Measurements from ENCODE around the gene TRIM3.

The TRIM3 gene

GRCh38 chr11:6476571-6476970 is 2.8 kb upstream of the TRIM3 start:
- Histone ChIP-seq H3K27ac (ENCODE audit: low read depth, low read length) (no peak overlapping the region), H3K27me3 (ENCODE audit: control insufficient read depth in 1 of 2, insufficient read depth in 2 of 2, low read length in 2 of 2) (no peaks in the 10 kb centered on the region), H3K4me3 (ENCODE audit: low read depth in 1 of 2, low read length in 2 of 2) (no peak overlapping the region), H3K4me1 (ENCODE audit: insufficient read depth, low read length) (peaks cover 36% of the 10 kb centered on the region), H3K36me3 (ENCODE audit: insufficient read depth, low read length) (peaks cover 34% of the 10 kb centered on the region), H3K9me3 (ENCODE audit: low read length) (no peaks in the 10 kb centered on the region), H3K9ac (ENCODE audit: low read length) (no peak overlapping the region)

GRCh38 chr11:6475936-6476335 is 2.2 kb upstream of the TRIM3 start:
- peaks cover 36% of the 10 kb centered on the region for H3K4me1 ChIP-seq (ENCODE audit: insufficient read depth, low read length)
- no peak overlapping the region for H3K9ac ChIP-seq (ENCODE audit: low read length)
- H3K4me3 ChIP-seq (ENCODE audit: low read depth in 1 of 2, low read length in 2 of 2): no peak overlapping the region
- peaks cover 34% of the 10 kb centered on the region for H3K36me3 ChIP-seq (ENCODE audit: insufficient read depth, low read length)
- H3K9me3 ChIP-seq (ENCODE audit: low read length): no peaks in the 10 kb centered on the region
- no peak overlapping the region for H3K27ac ChIP-seq (ENCODE audit: low read depth, low read length)
- H3K27me3 ChIP-seq (ENCODE audit: control insufficient read depth in 1 of 2, insufficient read depth in 2 of 2, low read length in 2 of 2): no peaks in the 10 kb centered on the region

- H3K4me3 ChIP-seq (ENCODE audit: low read depth in 1 of 2, low read length in 2 of 2): peak overlapping the region in 1 of 2 donors; percentile 77
- H3K4me1 ChIP-seq (ENCODE audit: insufficient read depth, low read length): peaks cover 29% of the 10 kb centered on the region
- peaks cover 34% of the 10 kb centered on the region for H3K36me3 ChIP-seq (ENCODE audit: insufficient read depth, low read length)
- H3K9me3 ChIP-seq (ENCODE audit: low read length): no peaks in the 10 kb centered on the region
- no peaks in the 10 kb centered on the region for H3K27me3 ChIP-seq (ENCODE audit: control insufficient read depth in 1 of 2, insufficient read depth in 2 of 2, low read length in 2 of 2)
- H3K9ac ChIP-seq (ENCODE audit: low read length): peak overlapping the region; percentile 88
- peak overlapping the region; percentile 79 for H3K27ac ChIP-seq (ENCODE audit: low read depth, low read length)
Observed at GRCh38 chr11:6474806-6475500, 1.2 kb upstream of the TRIM3 start.

- H3K4me3 ChIP-seq (ENCODE audit: low read depth in 1 of 2, low read length in 2 of 2): peak overlapping the region; percentile 37 to 77
- peak overlapping the region; percentile 88 for H3K9ac ChIP-seq (ENCODE audit: low read length)
- H3K4me1 ChIP-seq (ENCODE audit: insufficient read depth, low read length): peaks cover 30% of the 10 kb centered on the region
- H3K27me3 ChIP-seq (ENCODE audit: control insufficient read depth in 1 of 2, insufficient read depth in 2 of 2, low read length in 2 of 2): no peaks in the 10 kb centered on the region
- H3K9me3 ChIP-seq (ENCODE audit: low read length): no peaks in the 10 kb centered on the region
- peaks cover 29% of the 10 kb centered on the region for H3K36me3 ChIP-seq (ENCODE audit: insufficient read depth, low read length)
- H3K27ac ChIP-seq (ENCODE audit: low read depth, low read length): peak overlapping the region; percentile 79
Observed at GRCh38 chr11:6474413-6474792, 662 bp upstream of the TRIM3 start.

GRCh38 chr11:6472934-6473333 is 807 bp downstream of the TRIM3 start:
- Histone ChIP-seq H3K4me1 (ENCODE audit: insufficient read depth, low read length) (peaks cover 43% of the 10 kb centered on the region), H3K36me3 (ENCODE audit: insufficient read depth, low read length) (peaks cover 15% of the 10 kb centered on the region), H3K9ac (ENCODE audit: low read length) (no peak overlapping the region), H3K27ac (ENCODE audit: low read depth, low read length) (peak overlapping the region; percentile 90), H3K27me3 (ENCODE audit: control insufficient read depth in 1 of 2, insufficient read depth in 2 of 2, low read length in 2 of 2) (no peaks in the 10 kb centered on the region), H3K9me3 (ENCODE audit: low read length) (no peaks in the 10 kb centered on the region), H3K4me3 (ENCODE audit: low read depth in 1 of 2, low read length in 2 of 2) (peak overlapping the region; percentile 56 to 85)

- Histone ChIP-seq H3K27me3 (ENCODE audit: control insufficient read depth in 1 of 2, insufficient read depth in 2 of 2, low read length in 2 of 2) (no peaks in the 10 kb centered on the region), H3K36me3 (ENCODE audit: insufficient read depth, low read length) (peaks cover 10% of the 10 kb centered on the region), H3K27ac (ENCODE audit: low read depth, low read length) (no peak overlapping the region), H3K4me3 (ENCODE audit: low read depth in 1 of 2, low read length in 2 of 2) (no peak overlapping the region), H3K9ac (ENCODE audit: low read length) (peak overlapping the region; percentile 2), H3K9me3 (ENCODE audit: low read length) (no peaks in the 10 kb centered on the region), H3K4me1 (ENCODE audit: insufficient read depth, low read length) (peaks cover 36% of the 10 kb centered on the region)
Observed at GRCh38 chr11:6469599-6469998, 4.1 kb downstream of the TRIM3 start.

GRCh38 chr11:6468712-6469495 is 4.8 kb downstream of the TRIM3 start:
- Histone ChIP-seq H3K36me3 (ENCODE audit: insufficient read depth, low read length) (peaks cover 13% of the 10 kb centered on the region), H3K9ac (ENCODE audit: low read length) (peak overlapping the region; percentile 2), H3K4me1 (ENCODE audit: insufficient read depth, low read length) (peaks cover 32% of the 10 kb centered on the region), H3K9me3 (ENCODE audit: low read length) (no peaks in the 10 kb centered on the region), H3K27ac (ENCODE audit: low read depth, low read length) (no peak overlapping the region), H3K4me3 (ENCODE audit: low read depth in 1 of 2, low read length in 2 of 2) (peak overlapping the region in 1 of 2 donors; percentile 12), H3K27me3 (ENCODE audit: control insufficient read depth in 1 of 2, insufficient read depth in 2 of 2, low read length in 2 of 2) (no peaks in the 10 kb centered on the region)

- Histone ChIP-seq H3K27ac (ENCODE audit: low read depth, low read length) (no peak overlapping the region), H3K27me3 (ENCODE audit: control insufficient read depth in 1 of 2, insufficient read depth in 2 of 2, low read length in 2 of 2) (no peaks in the 10 kb centered on the region), H3K4me3 (ENCODE audit: low read depth in 1 of 2, low read length in 2 of 2) (no peak overlapping the region), H3K9me3 (ENCODE audit: low read length) (no peaks in the 10 kb centered on the region), H3K36me3 (ENCODE audit: insufficient read depth, low read length) (peaks cover 60% of the 10 kb centered on the region), H3K4me1 (ENCODE audit: insufficient read depth, low read length) (no peaks in the 10 kb centered on the region), H3K9ac (ENCODE audit: low read length) (no peak overlapping the region)
Observed at GRCh38 chr11:6459099-6459450, 14.7 kb downstream of the TRIM3 start.

- Histone ChIP-seq H3K9ac (ENCODE audit: low read length) (no peak overlapping the region), H3K4me3 (ENCODE audit: low read depth in 1 of 2, low read length in 2 of 2) (no peak overlapping the region), H3K27me3 (ENCODE audit: control insufficient read depth in 1 of 2, insufficient read depth in 2 of 2, low read length in 2 of 2) (no peaks in the 10 kb centered on the region), H3K36me3 (ENCODE audit: insufficient read depth, low read length) (peaks cover 59% of the 10 kb centered on the region), H3K4me1 (ENCODE audit: insufficient read depth, low read length) (no peaks in the 10 kb centered on the region), H3K9me3 (ENCODE audit: low read length) (no peaks in the 10 kb centered on the region), H3K27ac (ENCODE audit: low read depth, low read length) (no peak overlapping the region)
Observed at GRCh38 chr11:6458352-6459098, 15.2 kb downstream of the TRIM3 start.

GRCh38 chr11:6457581-6458320 is 16.0 kb downstream of the TRIM3 start:
- Histone ChIP-seq H3K4me3 (ENCODE audit: low read depth in 1 of 2, low read length in 2 of 2) (no peak overlapping the region), H3K27me3 (ENCODE audit: control insufficient read depth in 1 of 2, insufficient read depth in 2 of 2, low read length in 2 of 2) (no peaks in the 10 kb centered on the region), H3K36me3 (ENCODE audit: insufficient read depth, low read length) (peaks cover 63% of the 10 kb centered on the region), H3K9ac (ENCODE audit: low read length) (no peak overlapping the region), H3K27ac (ENCODE audit: low read depth, low read length) (no peak overlapping the region), H3K4me1 (ENCODE audit: insufficient read depth, low read length) (no peaks in the 10 kb centered on the region), H3K9me3 (ENCODE audit: low read length) (no peaks in the 10 kb centered on the region)
